RWPE2 (cell line): Measurements from ENCODE around the gene TFIP11.

Experiments
- ATAC-seq: fragments of 200-7000 bp; cut with Tn5 transposase; 3 replicates; pipeline ENCODE4 v1.9.1; 2021; ENCODE audit warnings: low read depth
- DNase-seq: peaks from one replicate; pipeline ENCODE4 v3.0.0-alpha.2; 2020; ENCODE audit warnings: low spot score
- H3K27ac ChIP-seq: fragments of 450-650 bp; 2 replicates; pipeline ENCODE4 v1.5.1; 2017; ENCODE audit warnings: mild to moderate bottlenecking; ENCODE audit not compliant: poor library complexity, severe bottlenecking
- H3K27me3 ChIP-seq: fragments of 250-450 bp; sonication (Bioruptor Pico); 2 replicates; pipeline ENCODE4 v1.5.1; 2021; ENCODE audit warnings: mild to moderate bottlenecking, moderate library complexity; ENCODE audit not compliant: insufficient read depth, poor library complexity, severe bottlenecking
- H3K36me3 ChIP-seq: fragments of 250-450 bp; sonication (Bioruptor Pico); 2 replicates; pipeline ENCODE4 v1.5.1; 2020; ENCODE audit warnings: low read depth, mild to moderate bottlenecking, moderate library complexity
- H3K4me1 ChIP-seq: fragments of 250-450 bp; sonication (Bioruptor Pico); 2 replicates; pipeline ENCODE4 v1.5.1; 2021; ENCODE audit warnings: mild to moderate bottlenecking, moderate library complexity; ENCODE audit not compliant: insufficient read depth, poor library complexity, severe bottlenecking
- H3K4me3 ChIP-seq: fragments of 250-450 bp; sonication (Bioruptor Pico); 2 replicates; pipeline ENCODE4 v1.5.1; 2021; ENCODE audit warnings: mild to moderate bottlenecking, moderate library complexity; ENCODE audit not compliant: severe bottlenecking
- H3K9me3 ChIP-seq: fragments of 250-450 bp; sonication (Bioruptor Pico); 2 replicates; pipeline ENCODE4 v1.5.1; 2021; ENCODE audit warnings: mild to moderate bottlenecking, moderate library complexity; ENCODE audit not compliant: severe bottlenecking
- CTCF ChIP-seq: fragments of 450-650 bp; IDR thresholded peaks from one replicate; pipeline ENCODE4 v1.5.1; 2017; ENCODE audit warnings: mild to moderate bottlenecking, moderate library complexity; ENCODE audit not compliant: poor library complexity, severe bottlenecking

TFIP11 gene

GRCh38 chr22:26547837-26548236 is 35.6 kb upstream of the TFIP11 start:
- DNase-seq (no peak), ATAC-seq (no peak)
- no peak for TF ChIP-seq CTCF
- peaks cover 18% of the 10 kb centered on the region for H3K4me1 ChIP-seq
- no peak overlapping the region for H3K27ac ChIP-seq
- H3K4me3 ChIP-seq, result no peak overlapping the region
- no peaks in the 10 kb centered on the region for H3K27me3 ChIP-seq
- H3K36me3 ChIP-seq, result 0 out of 2 replicates have a peak, but pooled peaks cover 5% of the 10 kb centered on the region
- no peaks in the 10 kb centered on the region for H3K9me3 ChIP-seq

GRCh38 chr22:26547426-26547825 is 35.2 kb upstream of the TFIP11 start:
- no peaks in the 10 kb centered on the region for H3K9me3 ChIP-seq
- TF ChIP-seq CTCF, result no peak
- H3K4me1 ChIP-seq, result peaks cover 15% of the 10 kb centered on the region
- no peaks in the 10 kb centered on the region for H3K27me3 ChIP-seq
- DNase-seq (no peak), ATAC-seq (no peak)
- H3K36me3 ChIP-seq, result 0 out of 2 replicates have a peak, but pooled peaks cover 5% of the 10 kb centered on the region
- no peak overlapping the region for H3K27ac ChIP-seq
- H3K4me3 ChIP-seq, result no peak overlapping the region

- Histone ChIP-seq H3K36me3 (0 out of 2 replicates have a peak, but pooled peaks cover 5% of the 10 kb centered on the region), H3K4me3 (no peak overlapping the region), H3K27ac (no peak overlapping the region), H3K27me3 (no peaks in the 10 kb centered on the region), H3K4me1 (peaks cover 14% of the 10 kb centered on the region), H3K9me3 (no peaks in the 10 kb centered on the region)
- no peak for ATAC-seq
- DNase-seq, result no peak
- TF ChIP-seq CTCF, result no peak
Measured at GRCh38 chr22:26546282-26546681, 34.0 kb upstream of the TFIP11 start.

GRCh38 chr22:26545827-26546226 is 33.6 kb upstream of the TFIP11 start:
- H3K27ac ChIP-seq, result no peak overlapping the region
- TF ChIP-seq CTCF, result no peak
- H3K4me1 ChIP-seq, result peaks cover 14% of the 10 kb centered on the region
- no peaks in the 10 kb centered on the region for H3K27me3 ChIP-seq
- H3K9me3 ChIP-seq, result no peaks in the 10 kb centered on the region
- no peak for ATAC-seq
- H3K36me3 ChIP-seq, result peaks cover 5% of the 10 kb centered on the region; the same call in 1 of the 2 replicates
- no peak for DNase-seq
- no peak overlapping the region for H3K4me3 ChIP-seq

GRCh38 chr22:26545385-26545784 is 33.1 kb upstream of the TFIP11 start:
- Histone ChIP-seq H3K27ac (no peak overlapping the region), H3K4me1 (peaks cover 14% of the 10 kb centered on the region), H3K27me3 (no peaks in the 10 kb centered on the region), H3K4me3 (no peak overlapping the region), H3K36me3 (peaks cover 5% of the 10 kb centered on the region; the same call in 1 of the 2 replicates), H3K9me3 (no peaks in the 10 kb centered on the region)
- no peak for TF ChIP-seq CTCF
- ATAC-seq (no peak), DNase-seq (no peak)
